ENCODE data around the gene SOX30. TPM values are rescaled to one million over a fixed set of nuclear protein-coding genes. Genes with fewer than 3 reads are reported as not detected.
"Not testable (repeated sequence)": the region's sequence is repeated elsewhere in the genome, so short reads cannot be mapped to it uniquely, and the experiment has no call there.

SOX30 gene
- 0.50 TPM for polyA plus RNA-seq (ENCODE audit: insufficient read length)
- long read RNA-seq, donor 1, result 0 reads
- long read RNA-seq, donor 2, partial matches to known transcripts, result 21 of 21 reads
- long read RNA-seq, donor 2, other reads (novel, unspliced or antisense), result 0 of 21 reads
- long read RNA-seq, donor 3, result 0 reads
- long read RNA-seq, donor 4, result 0 reads
- long read RNA-seq, donor 5, result 0 reads
- long read RNA-seq, donor 6, result 0 reads
- long read RNA-seq, donor 7, result 0 reads
- long read RNA-seq, donor 8, result 0 reads

GRCh38 chr5:157652377-157652692 is at the start of gene SOX30:
Gene SOX30, minus strand, starts transcription at chr5:157652438. Its CDS starts 360 bp downstream, at chr5:157652078.
- no peak for DNase-seq

GRCh38 chr5:157698674-157699073 is 46.4 kb upstream of the SOX30 start:
- not testable (repeated sequence) for DNase-seq

GRCh38 chr5:157696154-157696553 is 43.9 kb upstream of the SOX30 start:
- DNase-seq, result not testable (repeated sequence)

DNA sequence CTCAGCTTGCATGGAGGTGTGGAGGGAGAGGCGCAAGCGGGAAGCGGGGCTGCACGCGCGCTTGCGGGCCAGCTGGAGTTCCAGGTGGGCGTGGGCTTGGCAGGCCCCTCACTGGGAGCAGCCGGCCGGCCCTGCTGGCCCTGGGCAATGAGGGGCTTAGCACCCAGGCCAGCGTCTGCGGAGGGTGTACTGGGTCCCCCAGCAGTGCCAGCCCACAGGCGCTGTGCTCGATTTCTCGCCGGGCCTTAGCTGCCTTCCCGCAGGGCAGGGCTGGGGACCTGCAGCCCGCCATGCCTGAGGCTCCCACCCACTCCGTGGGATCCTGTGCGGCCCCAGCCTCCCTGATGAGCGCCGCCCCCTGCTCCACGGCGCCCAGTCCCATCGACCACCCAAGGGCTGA is 41.6 kb upstream of the SOX30 start:
- DNase-seq, result not testable (repeated sequence)

DNA sequence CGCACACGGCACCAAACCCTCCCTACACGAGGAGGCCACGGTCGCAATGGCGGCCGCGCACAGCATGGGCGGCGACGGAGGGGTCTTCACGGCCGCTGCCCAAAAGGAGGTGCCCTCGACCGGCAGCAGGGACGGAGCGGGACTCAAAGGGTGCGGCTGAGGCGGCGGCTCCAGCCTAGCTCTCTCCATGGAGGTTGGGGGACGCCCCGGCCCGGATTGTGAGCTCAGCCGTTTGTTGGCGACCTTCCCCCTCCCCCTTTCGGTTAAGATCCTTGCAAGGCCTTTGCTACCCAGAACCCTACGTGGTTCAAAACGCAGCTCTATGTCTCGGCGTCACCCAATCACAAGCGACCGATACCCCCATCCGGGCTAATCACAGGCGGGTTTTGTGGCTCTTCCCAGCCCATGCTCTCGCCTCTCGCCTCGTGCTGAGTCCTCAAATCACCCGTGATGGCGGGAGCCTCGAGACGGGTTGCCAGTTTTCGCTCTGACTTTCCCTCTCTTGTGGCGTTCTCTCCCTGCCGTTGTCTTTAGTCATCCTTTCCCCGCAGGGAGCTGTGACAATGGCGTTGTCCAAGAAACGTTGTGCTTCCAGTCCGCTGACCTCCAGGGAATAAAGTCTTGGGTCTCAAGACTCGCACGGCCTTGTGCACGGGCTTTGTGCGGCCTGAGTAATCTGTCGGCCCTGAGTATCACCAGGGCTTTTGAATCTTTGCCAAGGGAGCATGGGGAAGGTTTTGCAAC is 38.6 kb upstream of the SOX30 start:
- DNase-seq, result no peak

DNA sequence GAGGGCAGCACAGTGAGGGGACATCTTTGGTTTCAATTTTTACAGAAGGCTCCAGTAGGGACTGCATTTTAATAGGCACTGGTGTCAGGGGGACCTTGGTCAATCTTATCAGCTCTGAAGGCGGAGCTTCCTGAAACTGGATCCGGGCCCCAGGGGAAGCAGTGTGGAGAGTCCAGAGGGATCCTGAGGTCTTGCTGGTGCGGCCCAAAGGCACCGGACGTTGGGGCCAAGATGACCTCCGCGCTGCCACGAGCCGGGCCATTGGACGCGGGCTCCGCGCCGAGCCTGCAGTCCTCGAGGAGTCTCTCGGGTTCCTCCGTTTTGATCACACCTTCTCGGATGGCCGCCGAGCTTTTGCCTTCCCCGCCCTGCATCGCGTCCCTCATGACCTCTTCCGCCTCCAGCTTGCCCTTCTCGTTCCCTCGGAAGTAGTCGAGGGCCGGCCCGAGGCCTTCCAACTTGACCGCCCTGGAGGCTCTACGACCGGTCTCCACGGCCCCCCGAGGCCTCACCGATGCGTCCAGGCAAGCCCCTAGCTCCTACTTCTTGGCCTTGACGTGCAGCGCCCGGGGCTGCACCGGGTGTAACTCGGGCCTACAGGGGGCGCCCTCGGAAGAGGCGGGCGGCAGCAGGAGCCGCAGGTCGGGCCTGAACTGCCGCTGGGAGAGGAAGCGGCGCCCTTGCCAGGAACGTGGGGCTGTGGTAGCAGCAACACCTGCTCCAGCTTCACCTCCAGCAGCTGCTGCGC is 37.9 kb upstream of the SOX30 start:
- no peak for DNase-seq

GRCh38 chr5:157687198-157687554 is 34.9 kb upstream of the SOX30 start:
- no peak for DNase-seq

- not testable (repeated sequence) for DNase-seq
Measured at GRCh38 chr5:157686276-157687197, 34.3 kb upstream of the SOX30 start.

DNA sequence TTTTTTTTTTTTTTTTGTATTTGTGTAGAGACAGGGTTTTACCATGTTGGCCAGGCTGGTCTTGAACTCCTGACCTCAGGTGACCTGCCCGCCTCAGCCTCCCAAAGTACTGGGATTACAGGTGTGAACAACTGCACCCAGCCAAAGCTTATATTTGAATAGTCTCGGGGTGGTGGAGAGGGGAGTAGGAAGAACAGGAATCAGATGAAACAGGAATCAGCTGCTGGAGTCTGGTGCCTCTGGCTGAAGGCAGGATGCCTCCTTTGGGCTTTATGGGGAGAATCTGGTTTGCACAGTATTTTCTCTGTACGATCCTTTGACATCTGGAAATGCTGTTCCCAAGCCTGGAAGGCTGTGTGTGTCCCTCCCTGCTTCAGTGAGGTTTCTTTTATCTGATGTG is 30.0 kb upstream of the SOX30 start:
- DNase-seq, result no peak

DNA sequence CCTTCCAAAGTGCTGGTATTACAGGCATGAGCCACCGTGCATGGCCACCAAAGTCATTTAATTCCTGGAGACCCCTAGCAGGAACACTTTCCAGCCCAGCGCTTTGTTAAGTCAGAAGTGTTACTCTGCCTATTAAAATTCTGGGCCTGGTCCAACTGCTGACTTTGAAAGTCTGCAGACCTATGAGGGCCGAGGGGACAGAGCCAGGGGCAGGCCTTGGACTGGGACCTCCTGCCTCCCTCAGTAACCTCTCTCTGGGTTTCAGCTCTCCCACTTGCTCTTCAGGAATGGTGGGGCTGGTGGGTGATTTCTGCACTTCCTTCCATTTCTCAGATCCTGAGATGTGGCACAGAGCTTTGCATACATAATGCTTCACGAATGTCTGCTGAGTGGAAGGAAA is 28.8 kb upstream of the SOX30 start:
- no peak for DNase-seq

- no peak for DNase-seq
Measured at GRCh38 chr5:157680239-157680638, 28.0 kb upstream of the SOX30 start.

- no peak for DNase-seq
Measured at GRCh38 chr5:157679801-157680200, 27.6 kb upstream of the SOX30 start.

DNA sequence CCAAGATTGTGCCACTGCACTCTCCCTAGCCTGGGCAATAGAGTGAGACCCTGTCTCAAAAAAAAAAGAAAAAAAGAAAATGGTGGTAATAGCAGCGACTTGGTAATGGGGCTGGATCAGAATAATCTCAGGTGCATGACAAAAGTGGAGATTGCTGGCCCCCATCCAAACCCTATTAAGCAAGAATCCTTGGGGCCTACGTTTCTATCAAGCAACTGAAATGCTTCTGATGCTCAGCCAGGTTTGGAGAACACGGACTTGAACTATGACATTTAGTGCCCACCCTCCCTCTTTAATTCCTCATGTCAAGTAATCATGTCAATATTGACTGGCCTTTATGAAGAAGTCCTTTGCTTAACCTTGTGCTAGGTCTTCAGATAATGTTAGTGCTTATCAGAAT is 25.7 kb upstream of the SOX30 start:
- DNase-seq, result no peak

DNA sequence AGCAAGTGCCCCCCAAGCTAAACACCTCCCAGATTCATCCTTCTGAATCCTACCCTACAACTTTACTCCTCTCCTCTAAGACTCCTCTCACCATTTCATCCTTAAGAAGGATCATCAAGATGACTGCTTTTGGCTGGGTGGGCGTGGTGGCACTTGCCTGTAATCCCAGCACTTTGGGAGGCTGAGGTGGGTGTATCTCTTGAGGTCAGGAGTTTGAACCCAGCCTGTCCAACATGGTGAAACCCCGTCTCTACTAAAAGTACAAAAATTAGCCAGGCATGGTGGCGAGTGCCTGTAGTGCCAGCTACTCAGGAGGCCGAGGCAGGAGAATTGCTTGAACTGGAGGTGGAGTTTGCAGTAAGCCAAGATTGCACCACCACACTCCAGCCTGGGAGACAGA is 22.1 kb upstream of the SOX30 start:
- DNase-seq, result not testable (repeated sequence)

- no peak for DNase-seq
Measured at GRCh38 chr5:157672976-157673375, 20.7 kb upstream of the SOX30 start.

DNA sequence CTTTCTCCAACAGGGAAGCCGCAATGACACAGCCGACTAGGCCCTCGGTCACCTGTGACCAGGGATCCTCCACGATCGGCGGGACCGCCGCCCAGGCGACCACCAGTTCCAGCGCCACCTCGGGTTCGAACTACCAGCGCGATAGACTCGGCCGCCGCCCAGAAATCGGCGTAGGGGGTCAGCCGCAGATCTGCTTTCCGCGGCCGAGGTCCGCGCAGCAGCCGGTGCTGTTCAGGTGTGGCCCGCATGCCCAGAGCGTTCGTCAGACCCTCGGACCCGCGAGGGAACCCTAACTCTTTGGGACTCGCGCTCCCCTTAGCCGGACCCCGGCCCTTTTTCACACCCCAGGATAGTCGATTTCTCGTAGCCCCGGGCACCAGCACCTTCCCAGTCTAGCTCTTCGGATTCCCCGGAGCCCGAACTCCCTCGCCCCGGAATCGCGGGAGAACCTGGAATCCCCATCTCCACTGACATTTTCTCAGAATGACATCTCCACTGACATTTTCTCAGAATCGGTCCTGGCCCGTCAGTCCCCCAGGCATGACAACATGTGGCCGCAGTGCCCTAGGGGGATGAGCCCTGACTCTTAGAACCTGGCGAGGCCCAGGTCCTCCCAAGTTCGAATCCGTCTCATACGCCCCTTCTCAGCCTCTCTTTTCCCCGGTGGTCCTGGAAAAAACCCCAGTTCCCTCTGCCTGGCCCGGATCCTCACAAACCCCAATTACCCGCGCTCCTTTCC is 19.5 kb upstream of the SOX30 start:
- DNase-seq, result no peak

DNA sequence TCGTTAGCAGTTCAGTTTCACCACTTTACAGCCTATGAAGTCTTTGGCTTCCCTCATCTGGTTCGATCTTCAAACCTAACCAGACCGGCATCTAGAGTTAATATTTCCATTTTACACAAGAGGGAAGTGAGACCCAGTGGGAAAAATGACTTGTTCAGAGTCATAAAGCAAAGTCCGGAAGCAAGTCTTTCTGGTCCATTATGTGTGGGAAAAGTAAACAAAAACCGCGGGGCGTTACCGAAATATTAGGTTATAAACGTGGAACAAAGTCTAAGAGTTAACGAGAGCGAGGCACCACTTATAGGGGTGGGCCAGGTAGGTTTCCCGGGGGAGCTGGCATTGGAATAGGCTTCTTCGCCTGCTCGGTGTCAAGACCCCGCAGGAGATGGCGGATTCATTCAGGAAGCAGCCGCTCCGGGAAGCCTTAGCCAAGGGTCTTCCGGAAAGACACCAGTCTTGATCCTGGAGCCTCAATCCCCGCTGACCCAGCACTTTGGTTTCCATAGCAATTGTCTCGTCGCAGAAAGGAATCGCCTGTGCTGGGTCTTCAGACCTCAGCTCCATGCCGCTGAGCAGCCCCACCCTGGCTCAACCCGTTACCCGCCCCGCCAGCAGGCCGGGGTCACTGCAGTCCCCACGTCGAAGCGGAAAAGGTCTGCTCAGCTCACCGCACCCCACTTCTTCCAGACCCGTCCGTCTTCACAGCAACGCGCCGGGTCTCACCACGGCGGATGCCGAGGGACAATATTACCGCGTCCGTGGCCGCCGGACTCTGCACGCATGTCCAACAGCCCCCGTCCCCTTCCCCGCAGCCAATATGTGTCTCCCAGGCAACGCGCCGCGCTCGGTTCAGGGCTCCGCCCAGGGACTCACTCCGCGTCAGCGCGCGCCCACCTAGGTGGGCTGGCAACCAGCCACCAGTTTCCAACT is 18.7 kb upstream of the SOX30 start, which contains the start of gene C5orf52:
Gene C5orf52 (plus strand): TSS at position 872 of the 930 bp plus-strand sequence. CDS start 82 bp downstream, outside the sequence.
- peak; percentile 69 for DNase-seq

DNA sequence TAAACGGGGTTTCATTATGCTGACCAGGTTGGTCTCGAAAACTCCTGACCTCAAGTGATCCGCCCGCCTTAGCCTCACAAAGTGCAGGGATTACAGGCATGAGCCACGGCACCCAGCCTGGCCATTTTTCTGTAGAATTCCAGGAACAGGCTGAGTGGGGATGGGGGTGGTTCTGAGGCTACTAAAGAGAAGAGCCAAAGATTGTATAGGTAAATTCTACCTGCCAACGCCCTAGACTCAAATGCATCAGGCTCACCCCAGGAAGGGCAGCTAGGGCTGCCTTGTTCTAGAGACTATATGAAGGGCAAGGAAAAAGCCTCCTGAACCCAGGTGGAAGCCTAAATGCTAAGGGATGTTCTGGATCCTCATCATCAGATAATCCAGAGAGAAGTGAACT is 17.5 kb upstream of the SOX30 start:
- DNase-seq, result no peak

DNA sequence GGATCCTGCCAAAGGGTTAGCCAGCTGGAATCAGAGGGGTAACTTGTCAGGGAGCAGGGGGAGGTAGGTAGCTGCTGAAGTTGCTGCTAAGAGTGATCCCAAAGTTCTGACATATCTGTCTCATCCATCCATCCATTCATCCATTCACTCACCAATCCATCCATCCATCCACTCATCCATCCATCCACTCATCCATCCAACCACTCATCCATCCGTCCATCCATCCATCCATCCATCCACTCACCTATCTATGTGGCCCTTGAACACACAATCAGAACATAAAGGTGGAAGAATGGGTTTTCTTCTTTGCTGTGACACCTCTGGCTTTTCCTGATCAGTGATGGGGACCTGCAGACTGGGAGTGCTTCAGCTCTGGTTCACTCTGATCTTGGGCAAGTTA is 16.1 kb upstream of the SOX30 start:
- DNase-seq, result no peak

GRCh38 chr5:157665467-157666070 is 13.3 kb upstream of the SOX30 start:
- no peak for DNase-seq

Data from left kidney (tissue), 8 donors.